Endodermal cell (in vitro differentiated cells): ENCODE data around the gene HIBADH. TPM values are rescaled to one million over a fixed set of nuclear protein-coding genes. Genes with fewer than 3 reads are reported as not detected.

ENCODE experiments used
- DNase-seq: peaks from one replicate; pipeline ENCODE4 v3.0.0-alpha.2; 2017
- H3K27ac ChIP-seq: 2 replicates; pipeline ENCODE4 v1.5.1; 2013; ENCODE audit warnings: mild to moderate bottlenecking, low read depth, low read length, moderate library complexity
- H3K27me3 ChIP-seq: 2 replicates; pipeline ENCODE4 v1.6.1; 2013; ENCODE audit warnings: mild to moderate bottlenecking, low read length, moderate library complexity; ENCODE audit not compliant: insufficient read depth, control insufficient read depth, poor library complexity, severe bottlenecking
- H3K36me3 ChIP-seq: 2 replicates; pipeline ENCODE4 v1.7.0; 2013; ENCODE audit warnings: mild to moderate bottlenecking, low read length, moderate library complexity; ENCODE audit not compliant: control insufficient read depth, insufficient read depth
- H3K4me1 ChIP-seq: one replicate; pipeline ENCODE4 v1.7.0; 2013; ENCODE audit warnings: low read length; ENCODE audit not compliant: control insufficient read depth, insufficient read depth
- H3K4me3 ChIP-seq: 2 replicates; pipeline ENCODE4 v1.5.1; 2013; ENCODE audit warnings: mild to moderate bottlenecking, low read length, moderate library complexity
- H3K9ac ChIP-seq: 2 replicates; pipeline ENCODE4 v1.6.1; 2013; ENCODE audit warnings: mild to moderate bottlenecking, low read length, moderate library complexity; ENCODE audit not compliant: poor library complexity, severe bottlenecking; ENCODE audit errors: extremely low read depth
- H3K9me3 ChIP-seq: 2 replicates; pipeline ENCODE4 v1.6.1; 2013; ENCODE audit warnings: mild to moderate bottlenecking, low read length, moderate library complexity; ENCODE audit not compliant: control insufficient read depth
- H3K27ac Mint-ChIP-seq: 2 replicates; pipeline ENCODE4 v1.8.0; 2020; ENCODE audit warnings: mixed read lengths
- H3K27me3 Mint-ChIP-seq: 2 replicates; pipeline ENCODE4 v1.8.0; 2021; ENCODE audit warnings: mild to moderate bottlenecking, mixed read lengths; ENCODE audit not compliant: insufficient read depth
- H3K36me3 Mint-ChIP-seq: 2 replicates; pipeline ENCODE4 v1.8.0; 2020; ENCODE audit warnings: low read depth, mixed read lengths
- H3K4me1 Mint-ChIP-seq: 2 replicates; pipeline ENCODE4 v1.8.0; 2020; ENCODE audit warnings: mixed read lengths
- H3K4me3 Mint-ChIP-seq: 2 replicates; pipeline ENCODE4 v1.8.0; 2020; ENCODE audit warnings: mild to moderate bottlenecking, moderate library complexity, mixed read lengths
- H3K9me3 Mint-ChIP-seq: 2 replicates; pipeline ENCODE4 v1.8.0; 2020; ENCODE audit warnings: mild to moderate bottlenecking, mixed read lengths
- CTCF ChIP-seq: fragments of 200-600 bp; sonication (generic); conservative IDR thresholded peaks from 2 replicates; pipeline ENCODE4 v1.5.0; 2021; ENCODE audit warnings: antibody characterized with exemption, mild to moderate bottlenecking
- WGBS, 2 experiments: methylation state at CpG; one replicate each; pipeline versions ENCODE4 v1.1.5 to v1.1.7; 2013; ENCODE audit warnings: missing lambda C conversion rate in 2 of 2, mixed read lengths in 1 of 2; ENCODE audit not compliant: insufficient coverage in 1 of 2, insufficient read length in 1 of 2; 5-methylcytosine and 5-hydroxymethylcytosine counted together
- total RNA-seq, 2 donors: library from RNA; stranded (reverse); fragmentation: NEBNext Ultra II Directional in 1 of 2; extraction: Animal tissue kit (Norgen Biotek cat#: 25700) in 1 of 2; gene quantifications; 2 replicates in 1 of 2; 3 replicates in 1 of 2; pipeline ENCODE4 v1.2.1, GENCODE V29; 2021

Gene HIBADH
- total RNA-seq, 2 donors from 2014 or later = 48.3 to 78.1 TPM

- Histone ChIP-seq H3K36me3 (no peaks in the 10 kb centered on the region), H3K27me3 (no peaks in the 10 kb centered on the region), H3K27ac (no peak overlapping the region), H3K4me3 (no peak overlapping the region), H3K9me3 (no peaks in the 10 kb centered on the region), H3K4me1 (no peaks in the 10 kb centered on the region), H3K9ac (no peak overlapping the region)
- DNase-seq = no peak
- Mint-ChIP-seq H3K27ac (no peak overlapping the region), H3K4me1 (no peaks in the 10 kb centered on the region), H3K27me3 (no peaks in the 10 kb centered on the region), H3K9me3 (no peaks in the 10 kb centered on the region), H3K36me3 (no peaks in the 10 kb centered on the region), H3K4me3 (no peak overlapping the region)
- WGBS, 2 experiments = 81% methylated on average over 2 of the region's 2 CpGs; no CpG with 5 or more reads in 1 of the 2 experiments
- TF ChIP-seq CTCF = no peak
Observed at GRCh38 chr7:27476493-27476892, 186.2 kb downstream of the HIBADH start.

Other genes starting within 250 kb of the HIBADH start
- gene TAX1BP1, start 77.3 kb upstream of the HIBADH start, total RNA-seq = 100 to 1,000 TPM; 100 to 114 TPM